HFFc6 (cell line): Measurements from ENCODE around the gene KRT26. TPM values are rescaled to one million over a fixed set of nuclear protein-coding genes. Genes with fewer than 3 reads are reported as not detected.
A peak's percentile ranks its signal among the peaks of the same experiment; 100 is the strongest.
"Not testable (repeated sequence)": the region's sequence is repeated elsewhere in the genome, so short reads cannot be mapped to it uniquely, and the experiment has no call there.

Experiments used
- DNase-seq: peaks from one replicate; pipeline ENCODE4 v3.0.0-alpha.2; 2018
- H3K27ac Mint-ChIP-seq: 2 replicates; pipeline ENCODE4 v1.8.0; 2020; ENCODE audit warnings: mild to moderate bottlenecking, mixed read lengths
- H3K27me3 Mint-ChIP-seq: 2 replicates; pipeline ENCODE4 v1.8.0; 2021; ENCODE audit warnings: mild to moderate bottlenecking, moderate library complexity, mixed read lengths; ENCODE audit not compliant: insufficient read depth
- H3K36me3 Mint-ChIP-seq: 2 replicates; pipeline ENCODE4 v1.8.0; 2021; ENCODE audit warnings: low read depth, mixed read lengths
- H3K4me1 Mint-ChIP-seq: 2 replicates; pipeline ENCODE4 v1.8.0; 2020; ENCODE audit warnings: low read depth, mixed read lengths
- H3K4me3 Mint-ChIP-seq: 2 replicates; pipeline ENCODE4 v1.8.0; 2020; ENCODE audit warnings: mild to moderate bottlenecking, moderate library complexity, mixed read lengths
- H3K9me3 Mint-ChIP-seq: 2 replicates; pipeline ENCODE4 v1.8.0; 2020; ENCODE audit warnings: mild to moderate bottlenecking, mixed read lengths
- CTCF ChIP-seq: fragments of 200-600 bp; sonication (generic); IDR thresholded peaks from 2 replicates; pipeline ENCODE4 v1.5.0; 2021; ENCODE audit warnings: antibody characterized with exemption, mild to moderate bottlenecking
- total RNA-seq, 6 experiments: library from RNA; stranded (reverse); fragmentation: NEBNext Ultra II Directional; extraction: Animal tissue kit (Norgen Biotek cat#: 25700); gene quantifications; 2 replicates in 1 of 6; 3 replicates in 5 of 6; pipeline ENCODE4 v1.2.3, GENCODE V29; 2021

The KRT26 gene
- total RNA-seq, 6 experiments from 2014 or later: not detected

- no peak for TF ChIP-seq CTCF
- H3K36me3 Mint-ChIP-seq: peaks cover 42% of the 10 kb centered on the region
- DNase-seq: no peak
- H3K4me1 Mint-ChIP-seq: peaks cover 62% of the 10 kb centered on the region
- peak overlapping the region; percentile 97 for H3K4me3 Mint-ChIP-seq
- H3K27ac Mint-ChIP-seq: peak overlapping the region; percentile 93
- no peaks in the 10 kb centered on the region for H3K27me3 Mint-ChIP-seq
- no peaks in the 10 kb centered on the region for H3K9me3 Mint-ChIP-seq
Observed at GRCh38 chr17:40818343-40818732, 46.3 kb upstream of the KRT26 start.

- DNase-seq: no peak
- H3K27ac Mint-ChIP-seq: peak overlapping the region; percentile 73
- no peaks in the 10 kb centered on the region for H3K9me3 Mint-ChIP-seq
- H3K36me3 Mint-ChIP-seq: peaks cover 39% of the 10 kb centered on the region
- no peak for TF ChIP-seq CTCF
- H3K4me1 Mint-ChIP-seq: peaks cover 58% of the 10 kb centered on the region
- H3K27me3 Mint-ChIP-seq: no peaks in the 10 kb centered on the region
- peak overlapping the region; percentile 97 for H3K4me3 Mint-ChIP-seq
Observed at GRCh38 chr17:40817103-40817682, 45.2 kb upstream of the KRT26 start.

GRCh38 chr17:40816569-40816968 lies 44.6 kb upstream of the KRT26 start:
- no peak for DNase-seq
- Mint-ChIP-seq H3K4me1 (peaks cover 52% of the 10 kb centered on the region), H3K9me3 (no peaks in the 10 kb centered on the region), H3K27me3 (no peaks in the 10 kb centered on the region), H3K4me3 (no peak overlapping the region), H3K27ac (peak overlapping the region; percentile 45; the same call in 1 of the 2 replicates), H3K36me3 (peaks cover 35% of the 10 kb centered on the region)
- no peak for TF ChIP-seq CTCF

- H3K4me1 Mint-ChIP-seq: peaks cover 46% of the 10 kb centered on the region
- H3K27me3 Mint-ChIP-seq: no peaks in the 10 kb centered on the region; the same call in 1 of the 2 replicates
- H3K27ac Mint-ChIP-seq: no peak overlapping the region
- DNase-seq: no peak
- H3K9me3 Mint-ChIP-seq: no peaks in the 10 kb centered on the region
- H3K36me3 Mint-ChIP-seq: peaks cover 34% of the 10 kb centered on the region
- H3K4me3 Mint-ChIP-seq: no peak overlapping the region
- TF ChIP-seq CTCF: no peak
Observed at GRCh38 chr17:40815381-40815780, 43.4 kb upstream of the KRT26 start.

GRCh38 chr17:40814657-40815056 lies 42.7 kb upstream of the KRT26 start:
- H3K27me3 Mint-ChIP-seq, H3K9me3 Mint-ChIP-seq, H3K4me3 Mint-ChIP-seq, DNase-seq, H3K27ac Mint-ChIP-seq: not testable (repeated sequence)
- peaks cover 46% of the 10 kb centered on the region for H3K4me1 Mint-ChIP-seq
- peaks cover 26% of the 10 kb centered on the region for H3K36me3 Mint-ChIP-seq

- Mint-ChIP-seq H3K9me3 (no peaks in the 10 kb centered on the region), H3K4me1 (peaks cover 47% of the 10 kb centered on the region), H3K27ac (no peak overlapping the region), H3K36me3 (peaks cover 23% of the 10 kb centered on the region), H3K27me3 (no peaks in the 10 kb centered on the region; the same call in 1 of the 2 replicates), H3K4me3 (0 out of 2 replicates have a peak overlapping the region, but pooled peaks have one; percentile 3)
- peak; percentile 36 for DNase-seq
- TF ChIP-seq CTCF: no peak
Observed at GRCh38 chr17:40813804-40814203, 41.8 kb upstream of the KRT26 start.
